K562 (cell line): Measurements from ENCODE around the gene CKS2. TPM values are rescaled to one million over a fixed set of nuclear protein-coding genes. Genes with fewer than 3 reads are reported as not detected.

Experiments
- ATAC-seq: fragments of 200-7000 bp; cut with Tn5 transposase; 3 replicates; pipeline ENCODE4 v1.9.1; 2020; ENCODE audit warnings: moderate library complexity
- BruUV-seq: library from RNA; stranded (reverse); fragments of 400-500 nt; replicated peaks from 2 replicates; lab custom pipeline; 2021; lab: Mats Ljungman, UMichigan
- CTCF ChIA-PET: fragments of 300-600 bp; formaldehyde crosslinking; extraction: SDS; loops from one replicate; lab custom pipeline; 2021; ENCODE audit warnings: low intra/inter-chr PET ratio; lab: Yijun Ruan, JAX
- POLR2A ChIA-PET: fragments of 300-600, 350-650 bp; sonication (Branson Sonifier 250); formaldehyde crosslinking; extraction: SDS; loops from one replicate; lab custom pipeline; 2021; ENCODE audit warnings: antibody characterized with exemption, inconsistent platforms; lab: Yijun Ruan, JAX
- DNase-seq, 4 experiments: peaks; one replicate each; pipeline versions ENCODE4 v3.0.0 to v3.0.0-alpha.2; 2011 to 2018; ENCODE audit warnings: low spot score in 3 of 4, mixed read lengths in 3 of 4; ENCODE audit errors: extremely low read depth in 1 of 4
- FAIRE-seq: peaks from 2 replicates; lab custom pipeline; 2011; peaks lifted over from hg19 to GRCh38; lab: Jason Lieb, UNC
- H2AFZ ChIP-seq: 2 replicates; pipeline ENCODE4 v1.6.0; 2011; ENCODE audit warnings: low read depth, low read length, control low read depth, inconsistent platforms
- H3K27ac ChIP-seq: fragments of 200-600 bp; 3 replicates; pipeline ENCODE4 v1.8.0; 2011; ENCODE audit warnings: low read depth, mild to moderate bottlenecking, control low read depth, inconsistent platforms, low read length, moderate library complexity, mixed read lengths; ENCODE audit errors: extremely low read depth
- H3K27me3 ChIP-seq, 2 experiments: fragments of 300-600 bp in 1 of 2; 2 replicates in 1 of 2; 3 replicates in 1 of 2; pipeline versions ENCODE4 v1.6.0 to v1.8.0; 2011; ENCODE audit warnings: inconsistent platforms in 2 of 2, low read length in 2 of 2, mild to moderate bottlenecking in 1 of 2, mixed read lengths in 1 of 2, moderate library complexity in 1 of 2; ENCODE audit not compliant: control insufficient read depth in 2 of 2, insufficient read depth in 2 of 2
- H3K36me3 ChIP-seq: fragments of 300-600 bp; 3 replicates; pipeline ENCODE4 v1.8.0; 2011; ENCODE audit warnings: mild to moderate bottlenecking, low read length, inconsistent platforms; ENCODE audit not compliant: control insufficient read depth, insufficient read depth
- H3K4me1 ChIP-seq, 2 experiments: fragments of 200-600 bp in 1 of 2; replicated peaks in 1 of 2; 2 replicates in 1 of 2; 3 replicates in 1 of 2; pipeline versions ENCODE4 v1.5.1 to v1.8.0; 2011; ENCODE audit warnings: inconsistent platforms in 2 of 2, low read length in 2 of 2, mild to moderate bottlenecking in 1 of 2, mixed read lengths in 1 of 2, moderate library complexity in 1 of 2; ENCODE audit not compliant: control insufficient read depth in 2 of 2, insufficient read depth in 2 of 2
- H3K4me2 ChIP-seq: 2 replicates; pipeline ENCODE4 v1.6.1; 2011; ENCODE audit warnings: low read length, control low read depth, inconsistent platforms, mixed read lengths; ENCODE audit not compliant: insufficient read depth
- H3K4me3 ChIP-seq: fragments of 200-600 bp; sonication (generic), shearing (Covaris generic); 2 replicates; pipeline ENCODE4 v1.5.1; 2016; ENCODE audit warnings: control low read depth, inconsistent platforms
- H3K79me2 ChIP-seq: fragments of 200-600 bp; 3 replicates; pipeline ENCODE4 v1.8.0; 2011; ENCODE audit warnings: low read length, inconsistent platforms; ENCODE audit not compliant: control insufficient read depth, insufficient read depth
- H3K9ac ChIP-seq, 2 experiments: 2 replicates each; pipeline versions ENCODE4 v1.6.0 to v1.6.1; 2011; ENCODE audit warnings: low read depth in 2 of 2, low read length in 2 of 2, control low read depth in 1 of 2, inconsistent platforms in 1 of 2, mild to moderate bottlenecking in 1 of 2, mixed read lengths in 1 of 2; ENCODE audit not compliant: insufficient read depth in 1 of 2
- H3K9me1 ChIP-seq: one replicate; pipeline ENCODE4 v1.6.0; 2011; ENCODE audit warnings: inconsistent platforms, mild to moderate bottlenecking, low read length, moderate library complexity; ENCODE audit not compliant: control insufficient read depth, insufficient read depth
- H3K9me3 ChIP-seq: replicated peaks from 2 replicates; pipeline ENCODE4 v1.5.1; 2011; ENCODE audit warnings: low read depth, low read length, inconsistent platforms; ENCODE audit not compliant: control insufficient read depth, insufficient read depth
- H4K20me1 ChIP-seq: replicated peaks from 2 replicates; pipeline ENCODE4 v1.6.1; 2011; ENCODE audit warnings: low read length, inconsistent platforms, mixed read lengths; ENCODE audit not compliant: control insufficient read depth, insufficient read depth
- CREBBP ChIP-seq: IDR thresholded peaks from one replicate; pipeline ENCODE4 v1.6.1; 2012; ENCODE audit warnings: low read depth, mild to moderate bottlenecking, control low read depth, inconsistent platforms, low read length
- ETS2 ChIP-seq: IDR thresholded peaks from 2 replicates; pipeline ENCODE4 v1.6.1; 2016; ENCODE audit warnings: borderline replicate concordance, missing genetic modification characterization, mild to moderate bottlenecking, moderate library complexity, missing compliant biosample characterization; ENCODE audit not compliant: poor library complexity, severe bottlenecking
- ETV6 ChIP-seq, 3 experiments: fragments of 150-350 bp in 1 of 3; sonication (generic) in 1 of 3; formaldehyde crosslinking in 1 of 3; IDR thresholded peaks; 2 replicates each; pipeline versions ENCODE4 v1.6.1 to v1.8.0; 2014 to 2022; ENCODE audit warnings: borderline replicate concordance in 2 of 3, low read depth in 2 of 3, antibody characterized with exemption in 1 of 3, low read length in 1 of 3, mild to moderate bottlenecking in 1 of 3, missing genetic modification reagents in 1 of 3
- FIP1L1 ChIP-seq: fragments of 200-400 bp; formaldehyde crosslinking; IDR thresholded peaks from 2 replicates; pipeline ENCODE4 v1.6.1; 2018; ENCODE audit warnings: mild to moderate bottlenecking, low read depth, low read length; ENCODE audit not compliant: poor library complexity, severe bottlenecking
- HDAC6 ChIP-seq: IDR thresholded peaks from 2 replicates; pipeline ENCODE4 v1.6.1; 2012; ENCODE audit warnings: low read depth, mild to moderate bottlenecking, control low read depth, inconsistent platforms, low read length, moderate library complexity
- HMGN3 ChIP-seq: IDR thresholded peaks from 2 replicates; pipeline ENCODE4 v1.6.1; 2011; ENCODE audit warnings: borderline replicate concordance, low read depth, mild to moderate bottlenecking, mixed read lengths, low read length; ENCODE audit not compliant: insufficient read length; ENCODE audit errors: extremely low read depth
- MCM2 ChIP-seq: fragments of 450-650 bp; IDR thresholded peaks from 2 replicates; pipeline ENCODE4 v1.6.1; 2017; ENCODE audit warnings: low read depth, mild to moderate bottlenecking
- NR1H2 ChIP-seq: sonication (generic); formaldehyde crosslinking; IDR thresholded peaks from 2 replicates; pipeline ENCODE4 v1.4.0; 2020; ENCODE audit warnings: mild to moderate bottlenecking, missing genetic modification reagents
- ZFP36 ChIP-seq: fragments of 150-350 bp; IDR thresholded peaks from 2 replicates; pipeline ENCODE4 v1.6.1; 2018; ENCODE audit warnings: low read length, low read depth; ENCODE audit not compliant: partially characterized antibody
- ZNF384 ChIP-seq: IDR thresholded peaks from 2 replicates; pipeline ENCODE4 v1.6.1; 2012; ENCODE audit warnings: low read depth, low read length, improper control_type of control experiment
- WGBS: fragments of 100-300 bp; shearing (Covaris generic); methylation state at CpG from one replicate; pipeline ENCODE4 v1.1.6; 2016; ENCODE audit warnings: low coverage, mixed read lengths; ENCODE audit not compliant: insufficient coverage; ENCODE audit errors: missing lambda C conversion rate; 5-methylcytosine and 5-hydroxymethylcytosine counted together
- in situ Hi-C: fragments of 300-500 bp; cut with MboI; formaldehyde crosslinking; loops from 4 replicates; pipeline ENCODE4 v1.15.0; 2018; ENCODE audit warnings: inconsistent platforms, mixed read lengths
- intact Hi-C: fragments of 100-400 bp; cut with micrococcal nuclease; formaldehyde crosslinking; loops from 2 replicates; pipeline ENCODE4 v1.14.2; 2022
- polyA plus RNA-seq, 8 experiments: library from polyadenylated mRNA; depleted of rRNA in 4 of 8; stranded (reverse) in 5 of 8; unstranded in 3 of 8; fragments of >200 nt; fragmentation: Nextera tagmentation in 2 of 8; fragmentation: Illumina TruSeq in 1 of 8; extraction: Ambion mirVana in 2 of 8; extraction: Trizol in 1 of 8; gene quantifications; 2 replicates each; pipeline versions ENCODE4 v1.2.1 to v1.2.3, GENCODE V29; 2011 to 2014; ENCODE audit warnings: inconsistent platforms in 1 of 8, missing spikeins in 1 of 8
- total RNA-seq, 7 experiments: library from RNA; depleted of rRNA in 6 of 7; stranded (reverse); fragments of >200 nt in 6 of 7; fragmentation: Illumina TruSeq in 2 of 7; extraction: Trizol in 2 of 7; gene quantifications; 2 replicates each; pipeline versions ENCODE4 v1.2.1 to v1.2.3, GENCODE V29; 2011 to 2021; ENCODE audit warnings: low replicate concordance in 1 of 7
- TF ChIP-seq, protein P1 (sequence below): sonication (generic); formaldehyde crosslinking; IDR thresholded peaks from 2 replicates; pipeline ENCODE4 v1.8.0; 2022; ENCODE audit warnings: mild to moderate bottlenecking, missing genetic modification reagents
- TF ChIP-seq, protein P2 (sequence below), 2 experiments: IDR thresholded peaks; 2 replicates each; pipeline ENCODE4 v1.6.1; 2011; ENCODE audit warnings: borderline replicate concordance in 1 of 2, control low read depth in 1 of 2, low read depth in 1 of 2, low read length in 1 of 2, mild to moderate bottlenecking in 1 of 2, mixed read lengths in 1 of 2, moderate library complexity in 1 of 2; ENCODE audit not compliant: insufficient read depth in 1 of 2, insufficient read length in 1 of 2, poor library complexity in 1 of 2, severe bottlenecking in 1 of 2; ENCODE audit errors: extremely low read depth in 1 of 2

Gene CKS2
- total and polyA plus RNA-seq, 9 of the 15 experiments (the other 6 are each of a cell fraction or from before 2014, with no cell fraction given): 123 to 941 (median 321) TPM

- ChIA-PET CTCF (no interaction called here), POLR2A (interaction anchor here (0.7 to 1.2 kb wide), 2 partner anchors 9 to 10 kb away, joined by 4 read pairs; no protein-coding TSS in a partner anchor)
- Histone ChIP-seq H3K27ac (no peak overlapping the region), H3K27me3 (no peaks in the 10 kb centered on the region), H3K36me3 (peaks cover 72% of the 10 kb centered on the region), H3K79me2 (no peaks in the 10 kb centered on the region), H4K20me1 (no peaks in the 10 kb centered on the region), H3K4me3 (no peak overlapping the region), H3K4me2 (no peak overlapping the region), H3K9ac (peak overlapping the region in 1 of 2 experiments; percentile 35; a peak in 1 of 4 replicates), H3K9me3 (no peaks in the 10 kb centered on the region), H3K4me1 (no peaks in the 10 kb centered on the region; a peak in 1 of 5 replicates), H3K9me1 (no peaks in the 10 kb centered on the region), H2AFZ (no peak overlapping the region)
- intact Hi-C loops (no loop called here), in situ Hi-C loops (no loop called here)
- ATAC-seq (no peak), DNase-seq (no peak), FAIRE-seq (no peak)
- WGBS: 100% methylated on average over 6 of the region's 8 CpGs
- no TSS peak for BruUV-seq
- TF ChIP-seq, protein P1, sequence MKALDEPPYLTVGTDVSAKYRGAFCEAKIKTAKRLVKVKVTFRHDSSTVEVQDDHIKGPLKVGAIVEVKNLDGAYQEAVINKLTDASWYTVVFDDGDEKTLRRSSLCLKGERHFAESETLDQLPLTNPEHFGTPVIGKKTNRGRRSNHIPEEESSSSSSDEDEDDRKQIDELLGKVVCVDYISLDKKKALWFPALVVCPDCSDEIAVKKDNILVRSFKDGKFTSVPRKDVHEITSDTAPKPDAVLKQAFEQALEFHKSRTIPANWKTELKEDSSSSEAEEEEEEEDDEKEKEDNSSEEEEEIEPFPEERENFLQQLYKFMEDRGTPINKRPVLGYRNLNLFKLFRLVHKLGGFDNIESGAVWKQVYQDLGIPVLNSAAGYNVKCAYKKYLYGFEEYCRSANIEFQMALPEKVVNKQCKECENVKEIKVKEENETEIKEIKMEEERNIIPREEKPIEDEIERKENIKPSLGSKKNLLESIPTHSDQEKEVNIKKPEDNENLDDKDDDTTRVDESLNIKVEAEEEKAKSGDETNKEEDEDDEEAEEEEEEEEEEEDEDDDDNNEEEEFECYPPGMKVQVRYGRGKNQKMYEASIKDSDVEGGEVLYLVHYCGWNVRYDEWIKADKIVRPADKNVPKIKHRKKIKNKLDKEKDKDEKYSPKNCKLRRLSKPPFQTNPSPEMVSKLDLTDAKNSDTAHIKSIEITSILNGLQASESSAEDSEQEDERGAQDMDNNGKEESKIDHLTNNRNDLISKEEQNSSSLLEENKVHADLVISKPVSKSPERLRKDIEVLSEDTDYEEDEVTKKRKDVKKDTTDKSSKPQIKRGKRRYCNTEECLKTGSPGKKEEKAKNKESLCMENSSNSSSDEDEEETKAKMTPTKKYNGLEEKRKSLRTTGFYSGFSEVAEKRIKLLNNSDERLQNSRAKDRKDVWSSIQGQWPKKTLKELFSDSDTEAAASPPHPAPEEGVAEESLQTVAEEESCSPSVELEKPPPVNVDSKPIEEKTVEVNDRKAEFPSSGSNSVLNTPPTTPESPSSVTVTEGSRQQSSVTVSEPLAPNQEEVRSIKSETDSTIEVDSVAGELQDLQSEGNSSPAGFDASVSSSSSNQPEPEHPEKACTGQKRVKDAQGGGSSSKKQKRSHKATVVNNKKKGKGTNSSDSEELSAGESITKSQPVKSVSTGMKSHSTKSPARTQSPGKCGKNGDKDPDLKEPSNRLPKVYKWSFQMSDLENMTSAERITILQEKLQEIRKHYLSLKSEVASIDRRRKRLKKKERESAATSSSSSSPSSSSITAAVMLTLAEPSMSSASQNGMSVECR (CRISPR knock-in tag): no peak
- TF ChIP-seq ETS2 (tag) (no peak), ZFP36 (no peak), MCM2 (no peak), CREBBP (no peak), ETV6 (IDR thresholded peaks at IDR 0.05; ENCODE audit: borderline replicate concordance in 1 of 2, low read depth in 2 of 2, low read length in 1 of 2) (no peak), ETV6 (CRISPR knock-in tag; IDR thresholded peaks at IDR 0.05; ENCODE audit: borderline replicate concordance) (no peak), NR1H2 (CRISPR knock-in tag) (no peak), HMGN3 (no peak), HDAC6 (no peak), FIP1L1 (no peak), ZNF384 (no peak)
- TF ChIP-seq, protein P2, sequence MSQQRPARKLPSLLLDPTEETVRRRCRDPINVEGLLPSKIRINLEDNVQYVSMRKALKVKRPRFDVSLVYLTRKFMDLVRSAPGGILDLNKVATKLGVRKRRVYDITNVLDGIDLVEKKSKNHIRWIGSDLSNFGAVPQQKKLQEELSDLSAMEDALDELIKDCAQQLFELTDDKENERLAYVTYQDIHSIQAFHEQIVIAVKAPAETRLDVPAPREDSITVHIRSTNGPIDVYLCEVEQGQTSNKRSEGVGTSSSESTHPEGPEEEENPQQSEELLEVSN (IDR thresholded peaks at IDR 0.05; ENCODE audit: borderline replicate concordance in 1 of 2, extremely low read depth in 1 of 2, insufficient read depth in 1 of 2, insufficient read length in 1 of 2, low read depth in 1 of 2, low read length in 1 of 2, poor library complexity in 1 of 2, severe bottlenecking in 1 of 2): no peak
These were observed 46.6 kb downstream of the CKS2 start for GRCh38 chr9:89357331-89358197.
